Activated T-cell treated with anti-CD3 and anti-CD28 coated beads, Interleukin-2, amount 50 U/mL, for 24 hours (primary cell): ENCODE results near the gene FOXP4.

ENCODE experiments used
- DNase-seq: peaks from one replicate; pipeline ENCODE4 v3.0.0-alpha.2; 2020
- H3K27ac Mint-ChIP-seq: 2 replicates; pipeline ENCODE4 v1.8.0; 2020; ENCODE audit warnings: mild to moderate bottlenecking, mixed read lengths
- H3K27me3 Mint-ChIP-seq: 2 replicates; pipeline ENCODE4 v1.8.0; 2020; ENCODE audit warnings: mixed read lengths
- H3K36me3 Mint-ChIP-seq: 2 replicates; pipeline ENCODE4 v1.8.0; 2020; ENCODE audit warnings: low read depth, mixed read lengths
- H3K4me1 Mint-ChIP-seq: 2 replicates; pipeline ENCODE4 v1.8.0; 2020; ENCODE audit warnings: low read depth, mixed read lengths
- H3K4me3 Mint-ChIP-seq: 2 replicates; pipeline ENCODE4 v1.8.0; 2020; ENCODE audit warnings: mild to moderate bottlenecking, moderate library complexity, mixed read lengths
- H3K9me3 Mint-ChIP-seq: 2 replicates; pipeline ENCODE4 v1.8.0; 2020; ENCODE audit warnings: mixed read lengths

FOXP4 gene

DNA sequence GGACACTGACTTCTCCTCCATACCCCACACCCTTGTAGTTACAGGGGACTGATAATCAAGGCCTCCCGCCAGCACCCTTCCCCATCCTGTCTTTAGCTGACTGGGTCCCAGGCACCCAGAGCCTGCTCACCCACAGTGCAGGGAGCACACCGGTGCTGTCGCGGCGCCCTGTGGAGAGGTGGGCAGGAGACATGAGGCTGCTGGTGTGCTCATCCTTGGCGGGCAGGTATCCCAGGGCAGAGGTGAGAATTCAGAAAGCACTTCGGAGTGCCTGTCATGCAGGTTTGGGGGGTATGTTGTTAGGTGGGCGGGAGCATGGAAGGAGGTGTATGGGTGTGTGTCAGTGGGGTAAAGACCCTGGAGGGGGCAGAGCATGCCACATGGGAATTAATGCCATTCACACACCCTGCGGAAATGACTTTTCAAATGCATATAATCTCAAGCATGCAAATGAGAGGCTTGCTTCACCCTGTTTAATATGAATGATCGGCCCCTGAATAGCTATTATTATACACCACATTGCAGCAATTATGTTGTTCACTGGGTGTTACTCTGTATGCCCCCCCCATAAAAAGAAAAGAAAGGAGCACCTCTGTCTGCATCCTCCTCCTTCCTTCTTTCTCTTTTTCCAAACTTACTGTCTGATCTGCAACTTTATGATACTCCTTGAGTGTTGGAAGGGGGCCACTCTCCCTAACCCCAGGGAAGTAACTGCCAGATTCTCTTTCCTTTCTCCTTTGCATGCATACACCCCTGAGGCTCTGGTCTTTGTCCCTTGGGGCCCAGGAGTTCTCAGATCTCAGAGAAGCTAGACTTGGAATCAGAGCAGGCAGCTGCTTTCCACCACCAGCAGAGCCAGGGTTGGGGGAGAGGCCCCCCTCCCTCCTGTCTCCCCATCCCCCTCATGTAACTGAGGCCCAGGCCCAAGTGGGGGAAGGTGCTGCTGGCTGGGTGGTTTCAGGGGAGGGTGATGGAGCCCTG lies 16.0 kb downstream of the FOXP4 start:
- DNase-seq = no peak
- no peaks in the 10 kb centered on the region for H3K9me3 Mint-ChIP-seq
- no peak overlapping the region for H3K27ac Mint-ChIP-seq
- H3K36me3 Mint-ChIP-seq = peaks cover 23% of the 10 kb centered on the region
- no peaks in the 10 kb centered on the region for H3K27me3 Mint-ChIP-seq
- H3K4me3 Mint-ChIP-seq = no peak overlapping the region
- peaks cover 29% of the 10 kb centered on the region for H3K4me1 Mint-ChIP-seq

DNA sequence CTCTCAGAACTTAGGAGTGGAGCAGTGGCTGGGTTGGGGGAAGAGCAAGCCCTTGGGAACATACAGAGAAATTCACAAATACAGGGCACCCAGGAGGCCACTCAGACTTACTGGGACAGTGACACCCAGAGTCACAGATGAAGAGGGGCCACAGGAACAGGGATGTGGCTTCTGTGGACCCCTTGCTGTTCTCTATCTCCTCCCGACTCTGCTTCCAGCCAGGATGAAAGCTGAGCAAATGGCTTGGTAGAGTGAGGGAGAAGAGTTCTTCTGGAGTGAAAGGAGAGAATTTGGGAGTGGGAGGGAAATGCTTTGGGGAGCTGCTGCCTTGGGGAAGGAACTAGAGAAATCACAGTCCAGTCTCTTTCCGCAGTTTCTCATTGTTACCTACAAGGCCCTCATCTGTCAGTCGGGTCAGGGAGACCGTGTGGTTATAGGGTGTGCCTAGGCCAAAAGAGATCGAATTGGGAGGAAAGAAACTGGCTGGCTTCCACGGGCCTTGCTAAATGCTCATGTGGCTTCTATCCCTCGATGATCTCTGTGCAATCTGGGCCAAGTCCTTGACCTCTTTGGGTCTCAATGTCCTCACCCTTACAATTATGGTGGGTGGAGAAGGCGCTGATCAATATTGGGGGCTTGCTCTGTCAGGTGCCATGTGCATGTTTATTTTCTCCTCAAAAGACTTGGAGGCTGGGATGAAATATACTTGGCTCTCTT lies 17.0 kb downstream of the FOXP4 start:
- H3K4me1 Mint-ChIP-seq = peaks cover 24% of the 10 kb centered on the region
- H3K36me3 Mint-ChIP-seq = peaks cover 30% of the 10 kb centered on the region
- H3K27ac Mint-ChIP-seq = no peak overlapping the region
- DNase-seq = no peak
- no peaks in the 10 kb centered on the region for H3K9me3 Mint-ChIP-seq
- no peaks in the 10 kb centered on the region for H3K27me3 Mint-ChIP-seq
- H3K4me3 Mint-ChIP-seq = no peak overlapping the region

DNA sequence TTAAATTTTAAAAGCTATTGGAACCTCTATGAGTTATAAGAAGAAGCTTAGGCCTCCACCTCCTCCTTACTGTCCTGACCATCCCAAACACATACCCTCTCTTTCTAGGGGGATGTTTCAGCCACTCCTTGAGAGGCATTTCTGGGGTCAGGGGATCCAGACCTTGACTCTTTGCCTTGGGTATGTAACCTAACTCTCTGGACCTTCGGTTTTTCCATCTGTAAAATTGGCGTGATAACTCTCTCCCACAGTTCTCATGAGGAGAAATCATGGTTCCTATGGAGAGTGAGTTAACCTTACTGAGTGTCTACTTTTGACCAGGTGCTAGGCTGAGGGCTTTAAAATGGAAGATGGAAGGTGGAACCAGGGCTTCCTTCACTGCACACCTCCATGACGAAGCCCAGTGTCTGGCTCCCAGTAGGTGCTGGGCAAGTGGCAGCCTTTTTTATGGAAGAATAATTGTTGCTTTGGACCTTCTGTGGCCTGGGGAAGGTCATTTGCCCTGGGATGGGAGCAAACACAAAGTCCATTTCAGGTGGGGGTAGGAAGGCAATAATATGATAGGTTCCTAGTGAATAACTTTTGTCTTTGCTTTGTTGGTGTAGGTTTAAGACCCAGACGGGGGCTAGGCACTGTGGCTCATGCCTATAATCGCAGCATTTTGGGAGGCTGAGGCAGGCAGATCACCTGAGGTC lies 18.4 kb downstream of the FOXP4 start:
- Mint-ChIP-seq H3K27me3 (no peaks in the 10 kb centered on the region), H3K27ac (no peak overlapping the region), H3K36me3 (peaks cover 39% of the 10 kb centered on the region), H3K9me3 (no peaks in the 10 kb centered on the region), H3K4me3 (no peak overlapping the region), H3K4me1 (peaks cover 20% of the 10 kb centered on the region)
- no peak for DNase-seq

DNA sequence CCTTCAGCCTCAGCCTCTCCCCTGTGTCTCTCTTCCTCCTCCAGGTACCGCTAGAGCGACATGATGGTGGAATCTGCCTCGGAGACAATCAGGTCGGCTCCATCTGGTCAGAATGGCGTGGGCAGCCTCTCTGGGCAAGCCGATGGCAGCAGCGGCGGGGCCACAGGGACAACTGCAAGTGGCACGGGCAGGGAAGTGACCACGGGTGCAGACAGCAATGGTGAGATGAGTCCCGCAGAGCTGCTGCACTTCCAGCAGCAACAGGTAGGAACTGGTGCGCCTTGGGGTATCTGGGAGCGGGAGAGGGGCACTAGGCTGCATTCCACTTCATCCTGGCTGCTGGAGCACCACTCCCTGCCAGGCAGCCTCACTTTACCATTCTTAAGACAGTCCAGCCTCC lies 19.5 kb downstream of the FOXP4 start:
- peaks cover 40% of the 10 kb centered on the region for H3K36me3 Mint-ChIP-seq
- no peaks in the 10 kb centered on the region for H3K27me3 Mint-ChIP-seq
- no peak for DNase-seq
- no peak overlapping the region for H3K27ac Mint-ChIP-seq
- no peaks in the 10 kb centered on the region for H3K9me3 Mint-ChIP-seq
- peaks cover 11% of the 10 kb centered on the region for H3K4me1 Mint-ChIP-seq
- no peak overlapping the region for H3K4me3 Mint-ChIP-seq

DNA sequence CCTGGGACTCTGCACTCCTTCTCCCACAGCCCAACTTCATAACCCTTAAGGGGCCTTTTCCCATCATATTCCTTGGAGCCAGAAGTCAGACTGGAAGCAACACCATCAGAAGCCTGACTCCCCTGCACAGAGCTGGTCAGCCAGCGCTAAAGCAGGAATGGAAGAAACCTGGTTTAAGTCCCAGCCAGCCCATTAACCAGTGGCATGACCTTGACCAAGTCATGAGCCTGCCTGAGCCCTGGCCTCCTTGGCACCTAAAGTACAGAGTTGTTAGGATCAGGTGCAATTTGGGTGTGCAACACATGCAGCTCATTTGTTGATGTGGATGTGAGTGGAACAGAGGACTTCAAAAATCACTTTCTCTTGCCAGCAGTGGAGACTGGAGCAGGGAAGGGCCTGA lies 20.8 kb downstream of the FOXP4 start:
- Mint-ChIP-seq H3K27me3 (no peaks in the 10 kb centered on the region), H3K27ac (no peak overlapping the region), H3K9me3 (no peaks in the 10 kb centered on the region), H3K4me3 (no peak overlapping the region), H3K36me3 (peaks cover 43% of the 10 kb centered on the region), H3K4me1 (peaks cover 14% of the 10 kb centered on the region)
- no peak for DNase-seq

DNA sequence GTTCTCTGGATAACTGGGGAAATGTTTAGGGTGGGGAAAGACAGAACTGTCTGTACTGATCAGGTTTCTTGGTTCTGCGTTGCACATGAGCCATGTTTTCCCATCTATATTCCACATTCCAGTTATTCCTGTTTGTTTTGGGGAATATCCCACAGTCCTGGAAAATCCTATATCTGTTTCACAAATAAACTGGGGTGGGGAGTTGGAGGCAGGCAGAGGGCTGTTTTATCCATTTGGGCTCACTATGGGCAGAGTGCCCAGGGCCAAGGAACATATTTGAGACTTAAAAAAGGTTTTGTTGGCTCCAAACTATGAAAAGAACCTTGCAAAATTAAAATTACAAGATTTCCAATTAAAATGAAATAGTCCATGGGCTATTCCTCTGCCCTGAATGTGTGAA lies 21.5 kb downstream of the FOXP4 start:
- Mint-ChIP-seq H3K27ac (no peak overlapping the region), H3K27me3 (no peaks in the 10 kb centered on the region), H3K36me3 (peaks cover 43% of the 10 kb centered on the region), H3K9me3 (no peaks in the 10 kb centered on the region), H3K4me1 (peaks cover 17% of the 10 kb centered on the region), H3K4me3 (no peak overlapping the region)
- DNase-seq = no peak

DNA sequence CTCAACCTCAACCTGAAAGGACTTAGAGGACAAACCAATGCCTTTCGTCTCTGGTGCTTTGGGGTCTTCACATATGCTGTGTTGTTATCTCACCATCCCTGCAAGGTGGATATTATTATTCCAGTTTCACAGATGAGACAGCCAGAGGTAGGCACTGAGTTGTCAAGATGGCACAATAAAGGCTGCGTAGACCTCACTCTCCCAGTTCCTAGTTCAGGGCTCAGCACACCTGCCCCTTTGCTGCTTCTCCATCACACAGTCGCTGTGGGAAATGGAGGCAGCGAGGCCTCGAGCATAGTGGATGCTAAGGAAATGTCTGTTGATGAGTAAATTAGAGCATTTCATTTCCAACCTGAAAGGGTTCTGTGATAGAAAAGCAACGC lies 22.0 kb downstream of the FOXP4 start:
- Mint-ChIP-seq H3K27ac (no peak overlapping the region), H3K4me3 (no peak overlapping the region), H3K36me3 (peaks cover 43% of the 10 kb centered on the region), H3K27me3 (no peaks in the 10 kb centered on the region), H3K9me3 (no peaks in the 10 kb centered on the region), H3K4me1 (peaks cover 17% of the 10 kb centered on the region)
- no peak for DNase-seq

DNA sequence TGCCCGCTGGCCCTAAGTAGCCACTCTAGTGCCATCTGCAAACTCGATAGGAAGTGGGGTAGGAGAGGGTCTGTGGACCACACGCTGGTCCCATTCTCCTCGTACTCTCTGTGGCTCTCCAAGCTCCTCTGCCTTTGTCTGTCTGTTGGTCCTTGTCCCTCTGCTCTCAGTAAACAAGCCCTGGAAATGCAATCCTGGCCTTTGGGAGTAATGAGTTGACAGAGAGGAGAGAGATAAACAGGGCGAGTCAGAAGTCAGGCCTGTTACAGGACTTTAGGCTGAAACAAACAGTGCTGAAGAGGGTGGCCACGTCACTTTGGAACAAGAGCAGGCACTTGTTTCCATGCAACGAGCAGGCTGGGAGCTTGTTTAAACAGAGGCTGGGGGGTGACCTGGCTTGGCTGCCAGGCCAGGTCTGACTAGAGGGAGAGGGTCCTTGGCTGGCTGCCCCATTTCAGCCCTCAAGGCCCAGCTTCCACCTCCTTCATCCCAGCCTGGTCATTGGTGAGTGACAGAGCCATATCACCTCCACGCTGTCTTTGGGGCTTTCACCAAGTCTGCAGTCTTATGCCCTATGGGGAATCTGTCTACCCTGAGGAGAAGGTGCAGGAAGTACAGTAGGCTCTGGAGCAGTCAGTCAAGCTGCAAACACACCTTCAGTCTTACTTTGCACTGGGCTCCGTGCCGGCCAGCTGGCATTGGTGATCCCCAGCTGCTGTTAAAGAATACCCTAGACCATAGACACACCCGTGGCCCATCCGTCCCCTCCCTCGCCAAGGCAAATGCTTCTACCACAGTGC lies 22.6 kb downstream of the FOXP4 start:
- Mint-ChIP-seq H3K27me3 (no peaks in the 10 kb centered on the region), H3K36me3 (peaks cover 43% of the 10 kb centered on the region), H3K27ac (no peak overlapping the region), H3K4me3 (no peak overlapping the region), H3K4me1 (peaks cover 17% of the 10 kb centered on the region), H3K9me3 (no peaks in the 10 kb centered on the region)
- no peak for DNase-seq

DNA sequence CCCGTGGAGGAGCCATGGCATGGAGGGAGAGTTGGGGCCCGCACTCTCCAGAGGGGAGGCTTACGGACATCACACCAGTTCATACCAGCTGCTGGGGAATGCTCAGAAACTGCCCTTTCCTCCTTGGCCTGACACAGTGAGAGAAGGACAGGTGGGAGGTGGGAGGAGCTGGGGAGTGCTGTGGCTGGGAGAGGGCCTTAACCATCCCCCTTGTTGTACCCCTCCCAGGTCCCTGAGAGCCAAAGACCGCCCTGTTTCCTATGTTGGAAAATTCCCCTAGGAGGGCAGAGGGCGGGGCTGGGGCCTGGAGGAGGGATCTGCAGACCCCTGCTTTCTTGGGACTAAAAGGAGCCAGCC lies 24.1 kb downstream of the FOXP4 start:
- Mint-ChIP-seq H3K27me3 (no peaks in the 10 kb centered on the region), H3K9me3 (no peaks in the 10 kb centered on the region), H3K4me3 (no peak overlapping the region), H3K4me1 (peaks cover 17% of the 10 kb centered on the region), H3K27ac (no peak overlapping the region), H3K36me3 (peaks cover 43% of the 10 kb centered on the region)
- DNase-seq = no peak

DNA sequence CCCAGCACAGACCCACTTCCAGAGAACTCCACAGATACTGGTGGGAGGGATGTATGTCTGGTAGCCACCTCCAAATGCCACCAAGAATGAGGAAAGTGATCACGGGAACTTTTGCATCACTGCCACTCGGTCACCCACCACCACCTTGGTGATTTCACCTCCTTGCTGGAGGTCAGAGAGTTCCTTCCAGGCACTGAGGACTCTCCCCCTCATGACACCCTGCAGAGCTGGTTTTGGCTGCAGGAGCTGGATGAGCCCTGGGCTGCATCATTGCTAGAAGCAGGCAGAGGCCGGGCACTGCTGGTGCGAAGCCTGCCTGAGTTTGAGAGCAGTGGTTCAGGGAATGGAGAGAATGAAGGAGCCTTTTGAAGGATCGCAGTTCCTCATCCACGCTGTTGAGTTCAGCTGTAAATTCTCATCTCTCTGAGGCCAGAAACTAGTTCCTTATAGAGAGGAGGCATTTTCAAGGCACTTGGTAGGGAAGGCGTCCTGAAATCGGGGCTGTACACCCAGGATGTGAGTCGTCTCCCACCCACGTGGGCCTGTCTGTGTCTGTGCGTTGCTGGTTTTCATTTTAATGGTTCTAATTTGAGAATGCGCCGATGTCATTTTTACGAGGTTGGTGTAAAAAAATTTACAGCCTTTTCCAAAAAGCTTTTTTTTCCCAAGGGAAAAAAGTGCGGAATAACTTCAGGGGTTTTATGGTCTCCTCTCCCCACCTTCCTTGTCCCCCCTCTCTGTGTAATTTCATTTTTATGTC lies 25.0 kb downstream of the FOXP4 start:
- Mint-ChIP-seq H3K27me3 (no peaks in the 10 kb centered on the region), H3K4me1 (peaks cover 17% of the 10 kb centered on the region), H3K36me3 (peaks cover 33% of the 10 kb centered on the region), H3K9me3 (no peaks in the 10 kb centered on the region), H3K4me3 (no peak overlapping the region), H3K27ac (no peak overlapping the region)
- no peak for DNase-seq

DNA sequence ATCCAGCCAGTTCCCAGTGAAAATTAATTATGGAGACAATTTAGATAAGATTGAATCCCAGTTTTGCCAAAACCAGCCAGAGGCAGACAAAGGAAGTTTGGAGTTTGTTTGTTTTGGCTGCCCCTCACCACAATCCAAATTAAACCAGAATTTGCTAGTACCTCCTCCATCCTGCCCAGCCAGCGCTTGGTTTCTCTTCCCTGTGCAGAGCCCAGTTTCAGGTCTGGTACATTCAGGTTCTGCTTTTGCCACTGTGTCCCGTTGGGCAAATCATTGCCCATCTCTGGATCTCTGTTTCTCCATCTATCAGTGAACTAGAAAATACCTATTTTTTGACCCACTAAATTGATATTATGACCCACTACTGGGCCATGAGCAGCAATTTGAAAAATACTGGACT lies 26.4 kb downstream of the FOXP4 start:
- no peak for DNase-seq
- peaks cover 19% of the 10 kb centered on the region for H3K36me3 Mint-ChIP-seq
- H3K4me1 Mint-ChIP-seq = peaks cover 17% of the 10 kb centered on the region
- H3K4me3 Mint-ChIP-seq = no peak overlapping the region
- H3K27ac Mint-ChIP-seq = no peak overlapping the region
- no peaks in the 10 kb centered on the region for H3K27me3 Mint-ChIP-seq
- no peaks in the 10 kb centered on the region for H3K9me3 Mint-ChIP-seq

DNA sequence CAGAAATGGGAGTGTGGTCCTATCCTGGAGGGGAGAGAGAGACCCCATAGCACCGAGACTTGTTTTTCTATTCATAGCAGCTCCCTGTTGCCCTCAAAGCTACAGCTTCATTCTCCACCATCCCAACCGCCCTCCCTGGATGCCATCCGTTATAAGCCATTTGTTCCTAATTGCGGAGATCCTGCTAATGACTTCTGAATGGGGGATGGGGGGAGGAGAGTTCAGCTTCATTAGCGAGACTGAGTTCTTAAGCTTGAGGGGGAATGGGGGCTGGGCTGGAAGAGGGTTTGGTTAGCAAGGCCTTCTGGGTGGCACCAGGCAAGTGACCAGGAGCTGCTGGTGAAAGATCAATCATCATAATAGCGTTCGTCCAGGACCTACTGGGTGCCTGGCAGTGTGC lies 27.1 kb downstream of the FOXP4 start:
- Mint-ChIP-seq H3K36me3 (peaks cover 15% of the 10 kb centered on the region), H3K4me3 (no peak overlapping the region), H3K4me1 (peaks cover 17% of the 10 kb centered on the region), H3K27me3 (no peaks in the 10 kb centered on the region), H3K27ac (no peak overlapping the region), H3K9me3 (no peaks in the 10 kb centered on the region)
- no peak for DNase-seq

DNA sequence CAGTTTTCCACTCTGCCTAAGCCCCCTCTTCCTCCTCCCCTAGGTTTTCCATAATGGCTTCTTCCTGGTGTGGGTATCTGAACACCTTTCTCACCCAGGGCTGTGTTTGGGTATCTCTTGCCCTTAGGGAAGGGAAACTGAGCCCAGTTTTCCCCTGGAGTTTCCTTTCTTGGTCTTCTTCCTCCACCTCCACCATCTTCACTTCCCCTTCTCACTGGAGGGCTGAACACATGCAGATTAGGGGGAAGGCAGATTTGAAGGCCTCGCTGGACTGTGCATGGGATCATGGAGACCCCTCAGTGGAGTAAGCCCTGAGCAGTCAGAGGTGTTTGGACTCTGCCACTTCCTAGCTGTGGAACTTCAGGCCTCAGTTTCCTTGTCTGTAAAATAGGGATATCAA lies 27.8 kb downstream of the FOXP4 start:
- no peak for DNase-seq
- no peak overlapping the region for H3K27ac Mint-ChIP-seq
- no peak overlapping the region for H3K4me3 Mint-ChIP-seq
- no peaks in the 10 kb centered on the region for H3K9me3 Mint-ChIP-seq
- no peaks in the 10 kb centered on the region for H3K27me3 Mint-ChIP-seq
- H3K36me3 Mint-ChIP-seq = peaks cover 14% of the 10 kb centered on the region
- H3K4me1 Mint-ChIP-seq = peaks cover 17% of the 10 kb centered on the region

DNA sequence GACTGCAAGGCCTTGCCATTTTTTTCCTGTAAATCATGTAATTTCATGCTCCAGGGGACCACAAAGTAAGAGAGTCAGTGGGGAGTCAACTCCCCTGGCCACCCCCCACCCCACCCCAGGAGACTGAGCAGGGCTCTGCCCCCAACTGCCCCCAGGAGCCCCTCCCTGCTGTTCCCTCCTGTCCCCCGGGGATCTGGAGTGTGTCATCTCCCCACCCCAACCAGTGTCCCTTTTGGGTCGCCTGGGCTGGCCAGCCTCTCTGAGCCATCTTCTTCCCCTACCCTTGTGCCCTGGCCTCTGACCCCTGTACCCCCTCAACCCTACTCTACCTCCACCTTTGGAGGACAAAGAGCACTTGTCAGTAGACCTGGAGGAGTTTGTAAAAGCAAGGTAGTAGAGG lies 29.4 kb downstream of the FOXP4 start:
- no peak for DNase-seq
- Mint-ChIP-seq H3K27ac (no peak overlapping the region), H3K27me3 (no peaks in the 10 kb centered on the region), H3K9me3 (no peaks in the 10 kb centered on the region), H3K4me1 (peaks cover 16% of the 10 kb centered on the region), H3K4me3 (no peak overlapping the region), H3K36me3 (peaks cover 19% of the 10 kb centered on the region)
